A549 (cell line): ENCODE data around the gene PARVB. TPM values are rescaled to one million over a fixed set of nuclear protein-coding genes. Genes with fewer than 3 reads are reported as not detected.

Experiments used
- ATAC-seq, 2 experiments: fragments of 200-7000 bp in 1 of 2; fragments of >200 bp in 1 of 2; cut with Nextera tagmentation in 1 of 2; cut with Tn5 transposase in 1 of 2; 3 replicates each; pipeline versions ENCODE4 v1.8.0 to v1.9.1; 2018 to 2020; ENCODE audit warnings: mild to moderate bottlenecking in 1 of 2, moderate library complexity in 1 of 2
- CTCF ChIA-PET: fragments of 300-600 bp; sonication (Branson Sonifier 250); formaldehyde crosslinking; extraction: SDS; loops from one replicate; lab custom pipeline; 2021; ENCODE audit warnings: antibody characterized with exemption, inconsistent platforms; lab: Yijun Ruan, JAX
- POLR2A ChIA-PET: fragments of 350-600 bp; formaldehyde crosslinking; extraction: SDS; loops from one replicate; lab custom pipeline; 2021; ENCODE audit warnings: antibody characterized with exemption, inconsistent platforms; lab: Yijun Ruan, JAX
- DNase-seq, 2 experiments: peaks; one replicate each; pipeline versions ENCODE4 v3.0.0 to v3.0.0-alpha.2; 2011 to 2016; ENCODE audit warnings: low read depth in 1 of 2, low spot score in 1 of 2
- FAIRE-seq: peaks from 2 replicates; lab custom pipeline; 2011; peaks lifted over from hg19 to GRCh38; lab: Jason Lieb, UNC
- H3K27ac ChIP-seq, 2 experiments: fragments of >200 bp; sonication (Bioruptor Twin); formaldehyde crosslinking; 3 replicates each; pipeline ENCODE4 v1.5.1; 2016 to 2017
- H3K4me1 ChIP-seq: fragments of >200 bp; sonication (Bioruptor Twin); formaldehyde crosslinking; 3 replicates; pipeline ENCODE4 v1.6.1; 2016
- H3K4me2 ChIP-seq: fragments of >200 bp; sonication (Bioruptor Twin); formaldehyde crosslinking; 3 replicates; pipeline ENCODE4 v1.6.1; 2016
- H3K4me3 ChIP-seq: fragments of >200 bp; sonication (Bioruptor Twin); formaldehyde crosslinking; 3 replicates; pipeline ENCODE4 v1.5.1; 2016
- H3K9me3 ChIP-seq: fragments of >200 bp; sonication (Bioruptor Twin); formaldehyde crosslinking; 3 replicates; pipeline ENCODE4 v1.6.1; 2016
- CHD2 ChIP-seq: fragments of 150-350 bp; IDR thresholded peaks from 2 replicates; pipeline ENCODE4 v1.6.1; 2014; ENCODE audit warnings: low read length; ENCODE audit not compliant: partially characterized antibody
- KDM5A ChIP-seq: fragments of 200-600 bp; sonication (generic); IDR thresholded peaks from 2 replicates; pipeline ENCODE4 v1.6.1; 2016; ENCODE audit warnings: antibody characterized with exemption, mild to moderate bottlenecking
- MYC ChIP-seq: IDR thresholded peaks from 2 replicates; pipeline ENCODE4 v1.6.1; 2012; ENCODE audit warnings: mild to moderate bottlenecking, inconsistent platforms, low read length, improper control_type of control experiment, borderline replicate concordance
- ZNF302 ChIP-seq: fragments of 250-450 bp; sonication (Bioruptor Pico); IDR thresholded peaks from 2 replicates; pipeline ENCODE4 v1.9.0; 2021; ENCODE audit warnings: inconsistent platforms, mild to moderate bottlenecking, moderate library complexity
- ZSCAN20 ChIP-seq: fragments of 250-450 bp; sonication (Bioruptor Pico); IDR thresholded peaks from 2 replicates; pipeline ENCODE4 v1.8.0; 2022; ENCODE audit warnings: mild to moderate bottlenecking, moderate library complexity
- WGBS: methylation state at CpG from one replicate; pipeline ENCODE4 v1.1.6; 2017; ENCODE audit errors: missing lambda C conversion rate; 5-methylcytosine and 5-hydroxymethylcytosine counted together
- polyA plus RNA-seq, 4 experiments: library from polyadenylated mRNA; depleted of rRNA in 3 of 4; stranded (reverse); fragments of >200 nt; fragmentation: RNase III in 1 of 4; extraction: RNeasy Plus Mini Kit Qiagen cat#74134 plus additional on column Dnase treatment in 1 of 4; gene quantifications; 2 replicates in 3 of 4; 3 replicates in 1 of 4; pipeline ENCODE4 v1.2.3, GENCODE V29; 2011 to 2017

Gene PARVB
- polyA plus RNA-seq, 2 of the 4 experiments (the other 2 are of a cell fraction) = 28.3 to 33.5 TPM

GRCh38 chr22:44221710-44222475, 197.8 kb downstream of the PARVB start:
- no peak for FAIRE-seq
- 48% methylated on average over 8 of the region's 11 CpGs for WGBS
- Histone ChIP-seq H3K4me1 (no peaks in the 10 kb centered on the region), H3K4me3 (no peak overlapping the region), H3K9me3 (no peaks in the 10 kb centered on the region; the same call in 2 of the 3 replicates), H3K4me2 (no peak overlapping the region), H3K27ac (no peak overlapping the region)
- DNase-seq = no peak
- ChIA-PET CTCF (interaction anchor here (1.1 kb wide), 1 partner anchor 229 kb away, joined by 3 read pairs; no protein-coding TSS in a partner anchor), POLR2A (no interaction called here)
- TF ChIP-seq MYC (no peak), KDM5A (no peak), CHD2 (no peak), ZNF302 (no peak), ZSCAN20 (CRISPR knock-in tag) (no peak)
- no peak for ATAC-seq

Other genes starting within 250 kb of the PARVB start
- gene EFCAB6, start 212.0 kb upstream of the PARVB start, polyA plus RNA-seq (2011; rRNA removed) = 1.1 and 1.2 TPM in 2 replicates
- gene EFCAB6, start 212.0 kb upstream of the PARVB start, polyA plus RNA-seq (2017; fragmentation: RNase III; extraction: RNeasy Plus Mini Kit Qiagen cat#74134 plus additional on column Dnase treatment) = 0.46 to 0.51 TPM (median 0.47 TPM) in 3 replicates
- not detected in 2 replicates for gene SULT4A1, start 161.8 kb upstream of the PARVB start, polyA plus RNA-seq (2011; rRNA removed)
- not detected in 3 replicates for gene SULT4A1, start 161.8 kb upstream of the PARVB start, polyA plus RNA-seq (2017; fragmentation: RNase III; extraction: RNeasy Plus Mini Kit Qiagen cat#74134 plus additional on column Dnase treatment)
- gene PNPLA5, start 132.3 kb upstream of the PARVB start, polyA plus RNA-seq (2011; rRNA removed) = not detected in 2 replicates
- not detected in 3 replicates for gene PNPLA5, start 132.3 kb upstream of the PARVB start, polyA plus RNA-seq (2017; fragmentation: RNase III; extraction: RNeasy Plus Mini Kit Qiagen cat#74134 plus additional on column Dnase treatment)
- 1.3 TPM in 2 replicates for gene PNPLA3, start 100.5 kb upstream of the PARVB start, polyA plus RNA-seq (2011; rRNA removed)
- gene PNPLA3, start 100.5 kb upstream of the PARVB start, polyA plus RNA-seq (2017; fragmentation: RNase III; extraction: RNeasy Plus Mini Kit Qiagen cat#74134 plus additional on column Dnase treatment) = 1.00 to 1.8 TPM (median 1.3 TPM) in 3 replicates
- 37.1 and 51.4 TPM in 2 replicates for gene SAMM50, start 68.9 kb upstream of the PARVB start, polyA plus RNA-seq (2011; rRNA removed)
- gene SAMM50, start 68.9 kb upstream of the PARVB start, polyA plus RNA-seq (2017; fragmentation: RNase III; extraction: RNeasy Plus Mini Kit Qiagen cat#74134 plus additional on column Dnase treatment) = 49.3 to 50.8 TPM (median 49.3 TPM) in 3 replicates
- not detected in 2 replicates for gene PARVG, start 156.6 kb downstream of the PARVB start, polyA plus RNA-seq (2011; rRNA removed)
- gene PARVG, start 156.6 kb downstream of the PARVB start, polyA plus RNA-seq (2017; fragmentation: RNase III; extraction: RNeasy Plus Mini Kit Qiagen cat#74134 plus additional on column Dnase treatment) = 0.04 TPM in 1 of 3 replicates, not detected in the others